ENCODE results near the gene HECA. TPM values are rescaled to one million over a fixed set of nuclear protein-coding genes. Genes with fewer than 3 reads are reported as not detected.

HECA gene
- polyA plus RNA-seq, 2 of the 4 experiments (the other 2 are of a cell fraction): 1.3 to 2.2 TPM

- ChIA-PET POLR2A (no interaction called here), CTCF (no interaction called here)
- Histone ChIP-seq H3K27ac (no peak overlapping the region), H3K4me3 (no peak overlapping the region), H3K4me1 (no peaks in the 10 kb centered on the region), H3K4me2 (no peak overlapping the region), H3K9me3 (no peaks in the 10 kb centered on the region)
- FAIRE-seq (no peak), DNase-seq (ENCODE audit: low read depth in 1 of 2, low spot score in 1 of 2) (no peak), ATAC-seq (no peak)
- WGBS (ENCODE audit: missing lambda C conversion rate): 39% methylated on average over 7 of the region's 7 CpGs
- TF ChIP-seq JUNB (IDR thresholded peaks at IDR 0.05): no peak
- TF ChIP-seq GATA3 (IDR thresholded peaks at IDR 0.05; ENCODE audit: borderline replicate concordance): no peak
- TF ChIP-seq ZFP36 (IDR thresholded peaks at IDR 0.05; ENCODE audit: borderline replicate concordance, partially characterized antibody): no peak
- no peak for TF ChIP-seq ELK1 (IDR thresholded peaks at IDR 0.05; ENCODE audit: low read depth, low read length)
- no peak for TF ChIP-seq HEYL (CRISPR knock-in tag; IDR thresholded peaks at IDR 0.05)
- no peak for TF ChIP-seq ZSCAN20 (CRISPR knock-in tag; IDR thresholded peaks at IDR 0.05)
- no peak for TF ChIP-seq HOXB5 (CRISPR knock-in tag; IDR thresholded peaks at IDR 0.05)
- no peak for TF ChIP-seq NR3C1 (IDR thresholded peaks at IDR 0.05)
- no peak for TF ChIP-seq RFX5 (IDR thresholded peaks at IDR 0.05)
- no peak for TF ChIP-seq CHD4 (IDR thresholded peaks at IDR 0.05; ENCODE audit: borderline replicate concordance)
- TF ChIP-seq KDM5A (IDR thresholded peaks at IDR 0.05): no peak
- TF ChIP-seq PBX3 (IDR thresholded peaks at IDR 0.05): no peak
- no peak for TF ChIP-seq FOSL2 (IDR thresholded peaks at IDR 0.05)
- no peak for TF ChIP-seq FOSL2 (CRISPR knock-in tag; IDR thresholded peaks at IDR 0.05)
Observed at GRCh38 chr6:139112561-139112960, 22.3 kb upstream of the HECA start.

GRCh38 chr6:139114746-139115145 is 20.1 kb upstream of the HECA start:
- CTCF ChIA-PET: interaction anchor here (0.5 kb wide), 1 partner anchor 256 kb away, joined by 3 read pairs; no protein-coding TSS in a partner anchor
- no peak for ATAC-seq

GRCh38 chr6:139115989-139116758 is 18.7 kb upstream of the HECA start:
- no peak overlapping the region for H3K4me3 ChIP-seq
- DNase-seq (ENCODE audit: low read depth in 1 of 2, low spot score in 1 of 2) (no peak), FAIRE-seq (no peak), ATAC-seq (no peak)
- no peak overlapping the region for H3K4me2 ChIP-seq
- no peaks in the 10 kb centered on the region for H3K9me3 ChIP-seq
- H3K4me1 ChIP-seq: no peaks in the 10 kb centered on the region
- H3K27ac ChIP-seq: no peak overlapping the region
- POLR2A ChIA-PET: no interaction called here
- WGBS (ENCODE audit: missing lambda C conversion rate): 48% methylated on average over 4 of the region's 4 CpGs
- TF ChIP-seq MAFK (IDR thresholded peaks at IDR 0.05; ENCODE audit: partially characterized antibody) (peak; percentile 70), HDAC2 (IDR thresholded peaks at IDR 0.05) (no peak)
- CTCF ChIA-PET: no interaction called here

More at GRCh38 chr6:139114746-139115145, 20.1 kb upstream of the HECA start:
- no peak for FAIRE-seq
- DNase-seq (ENCODE audit: low read depth in 1 of 2, low spot score in 1 of 2): no peak
- Histone ChIP-seq H3K4me3 (no peak overlapping the region), H3K27ac (no peak overlapping the region), H3K4me2 (no peak overlapping the region), H3K9me3 (no peaks in the 10 kb centered on the region), H3K4me1 (no peaks in the 10 kb centered on the region)
- POLR2A ChIA-PET: no interaction called here
- no peak for TF ChIP-seq TP53 (CRISPR knock-in tag; IDR thresholded peaks at IDR 0.05)
- no peak for TF ChIP-seq CBX2 (IDR thresholded peaks at IDR 0.05; ENCODE audit: borderline replicate concordance, low read depth)
- no peak for TF ChIP-seq JUN (IDR thresholded peaks at IDR 0.05)
- no peak for TF ChIP-seq TFCP2L1 (CRISPR knock-in tag; IDR thresholded peaks at IDR 0.05)
- TF ChIP-seq SMC3 (IDR thresholded peaks at IDR 0.05): no peak
- TF ChIP-seq ESRRA (IDR thresholded peaks at IDR 0.05; ENCODE audit: borderline replicate concordance, low read length): no peak
- TF ChIP-seq CHD2 (IDR thresholded peaks at IDR 0.05; ENCODE audit: low read length, partially characterized antibody): no peak
- no peak for TF ChIP-seq HES2 (IDR thresholded peaks at IDR 0.05)
- WGBS (ENCODE audit: missing lambda C conversion rate): 37% methylated on average over 3 of the region's 3 CpGs

Measured in A549 (cell line).